SK-N-SH (cell line): Measurements from ENCODE around the gene MCC. TPM values are rescaled to one million over a fixed set of nuclear protein-coding genes. Genes with fewer than 3 reads are reported as not detected.

Source experiments
- CTCF ChIA-PET: fragments of 300-600, 350-600 bp; formaldehyde crosslinking; extraction: SDS; loops from one replicate; lab custom pipeline; 2021; lab: Yijun Ruan, JAX
- POLR2A ChIA-PET: fragments of 350-600 bp; sonication (Branson Sonifier 250); formaldehyde crosslinking; extraction: SDS; loops from one replicate; lab custom pipeline; 2020; ENCODE audit warnings: antibody characterized with exemption, inconsistent platforms; lab: Yijun Ruan, JAX
- DNase-seq: peaks from one replicate; pipeline ENCODE4 v3.0.0; 2012
- H2AFZ ChIP-seq: fragments of 200-600 bp; sonication (generic); 2 replicates; pipeline ENCODE4 v1.8.1; 2016; ENCODE audit warnings: antibody characterized with exemption, mild to moderate bottlenecking, low read depth
- H3F3A ChIP-seq: fragments of 200-600 bp; sonication (generic); replicated peaks from 2 replicates; pipeline ENCODE3; 2016; ENCODE audit warnings: antibody characterized with exemption, mild to moderate bottlenecking; ENCODE audit not compliant: insufficient read depth
- H3K27ac ChIP-seq, 2 experiments: fragments of 200-500 bp in 1 of 2; fragments of 200-600 bp in 1 of 2; sonication (Bioruptor generic) in 1 of 2; sonication (generic), shearing (Covaris generic) in 1 of 2; 2 replicates each; pipeline versions ENCODE4 v1.5.1 to v1.6.1; 2014 to 2016; ENCODE audit warnings: low read depth in 2 of 2, inconsistent platforms in 1 of 2, low read length in 1 of 2, mild to moderate bottlenecking in 1 of 2, mixed read lengths in 1 of 2
- H3K27me3 ChIP-seq: fragments of 200-600 bp; sonication (generic), shearing (Covaris generic); 2 replicates; pipeline ENCODE4 v1.6.1; 2016; ENCODE audit warnings: mixed run types; ENCODE audit not compliant: insufficient read depth
- H3K36me3 ChIP-seq, 2 experiments: fragments of 200-500 bp in 1 of 2; fragments of 200-600 bp in 1 of 2; sonication (Bioruptor generic) in 1 of 2; sonication (generic) in 1 of 2; replicated peaks in 1 of 2; 2 replicates each; pipeline versions ENCODE3 to v1.5.1; 2014 to 2016; ENCODE audit warnings: low read length in 1 of 2, mild to moderate bottlenecking in 1 of 2; ENCODE audit not compliant: insufficient read depth in 2 of 2, control insufficient read depth in 1 of 2
- H3K4me1 ChIP-seq, 2 experiments: fragments of 200-500 bp in 1 of 2; fragments of 200-600 bp in 1 of 2; sonication (Bioruptor generic) in 1 of 2; sonication (generic), shearing (Covaris generic) in 1 of 2; 2 replicates each; pipeline versions ENCODE4 v1.5.1 to v1.6.1; 2014 to 2016; ENCODE audit warnings: low read depth in 1 of 2, low read length in 1 of 2, mixed run types in 1 of 2; ENCODE audit not compliant: insufficient read depth in 2 of 2, control insufficient read depth in 1 of 2
- H3K4me2 ChIP-seq: fragments of 200-600 bp; sonication (generic), shearing (Covaris generic); 2 replicates; pipeline ENCODE4 v1.6.1; 2017; ENCODE audit warnings: mixed run types
- H3K4me3 ChIP-seq, 2 experiments: fragments of 200-500 bp in 1 of 2; fragments of 200-600 bp in 1 of 2; sonication (Bioruptor generic) in 1 of 2; sonication (generic), shearing (Covaris generic) in 1 of 2; 2 replicates each; pipeline versions ENCODE4 v1.5.1 to v1.8.1; 2014 to 2016; ENCODE audit warnings: low read depth in 2 of 2, inconsistent platforms in 1 of 2, low read length in 1 of 2, mild to moderate bottlenecking in 1 of 2, mixed read lengths in 1 of 2, moderate library complexity in 1 of 2
- H3K79me2 ChIP-seq: fragments of 200-600 bp; sonication (generic); 2 replicates; pipeline ENCODE4 v1.8.1; 2017; ENCODE audit warnings: mild to moderate bottlenecking; ENCODE audit not compliant: insufficient read depth
- H3K9ac ChIP-seq: fragments of 200-600 bp; sonication (generic); 2 replicates; pipeline ENCODE4 v1.6.1; 2017; ENCODE audit warnings: mixed run types
- H3K9me2 ChIP-seq: fragments of 200-600 bp; sonication (generic); 2 replicates; pipeline ENCODE4 v1.6.1; 2017; ENCODE audit warnings: mixed run types
- H3K9me3 ChIP-seq: fragments of 200-600 bp; sonication (generic); 2 replicates; pipeline ENCODE4 v1.6.1; 2017; ENCODE audit warnings: mixed run types, mild to moderate bottlenecking, moderate library complexity
- H4K20me1 ChIP-seq: fragments of 200-600 bp; sonication (generic); 2 replicates; pipeline ENCODE4 v1.6.1; 2017; ENCODE audit warnings: mild to moderate bottlenecking, mixed run types; ENCODE audit not compliant: insufficient read depth
- CHD2 ChIP-seq: fragments of 150-350 bp; IDR thresholded peaks from 2 replicates; pipeline ENCODE4 v1.6.1; 2018; ENCODE audit warnings: low read length; ENCODE audit not compliant: partially characterized antibody
- EP300 ChIP-seq, 2 experiments: IDR thresholded peaks; 2 replicates each; pipeline versions ENCODE4 v1.4.0 to v1.6.1; 2012; ENCODE audit warnings: borderline replicate concordance in 1 of 2, low read depth in 1 of 2, low read length in 1 of 2
- EZH2phosphoT487 ChIP-seq: fragments of 200-600 bp; sonication (generic); IDR thresholded peaks from 2 replicates; pipeline ENCODE4 v1.6.1; 2017; ENCODE audit warnings: low read depth, mixed run types, mild to moderate bottlenecking, antibody characterized with exemption, moderate library complexity, borderline replicate concordance
- FOXM1 ChIP-seq: IDR thresholded peaks from 2 replicates; pipeline ENCODE4 v1.4.0; 2012; ENCODE audit warnings: low read depth, mild to moderate bottlenecking
- NFIC ChIP-seq: IDR thresholded peaks from 2 replicates; pipeline ENCODE4 v1.4.0; 2012; ENCODE audit warnings: borderline replicate concordance
- REST ChIP-seq: IDR thresholded peaks from 2 replicates; pipeline ENCODE4 v1.6.1; 2012; ENCODE audit warnings: mild to moderate bottlenecking, low read depth, low read length, moderate library complexity
- RFX5 ChIP-seq: IDR thresholded peaks from 2 replicates; pipeline ENCODE4 v1.6.1; 2012; ENCODE audit warnings: mild to moderate bottlenecking, improper control_type of control experiment, low read length
- TAF1 ChIP-seq: IDR thresholded peaks from 2 replicates; pipeline ENCODE4 v1.6.1; 2012; ENCODE audit warnings: low read depth, mild to moderate bottlenecking, low read length, moderate library complexity, borderline replicate concordance
- TCF12 ChIP-seq: IDR thresholded peaks from 2 replicates; pipeline ENCODE4 v1.4.0; 2012
- TEAD4 ChIP-seq: IDR thresholded peaks from 2 replicates; pipeline ENCODE4 v1.4.0; 2012; ENCODE audit warnings: mild to moderate bottlenecking, borderline replicate concordance; ENCODE audit not compliant: insufficient read depth
- USF1 ChIP-seq: IDR thresholded peaks from 2 replicates; pipeline ENCODE4 v1.4.0; 2012; ENCODE audit warnings: low read depth, borderline replicate concordance
- WGBS: methylation state at CpG from one replicate; pipeline ENCODE4 v1.1.6; 2017; ENCODE audit warnings: low lambda C conversion rate; 5-methylcytosine and 5-hydroxymethylcytosine counted together
- polyA plus RNA-seq, 3 experiments: library from polyadenylated mRNA; depleted of rRNA; stranded (reverse); fragments of >200 nt; gene quantifications; 2 replicates each; pipeline ENCODE4 v1.2.3, GENCODE V29; 2012

MCC gene
- polyA plus RNA-seq, 1 of the 3 experiments (the other 2 are of a cell fraction): 3.6 TPM

GRCh38 chr5:113047733-113048652 lies 440.3 kb downstream of the MCC start:
- no peaks in the 10 kb centered on the region for H3K9me2 ChIP-seq

More at GRCh38 chr5:113047733-113048652, 440.3 kb downstream of the MCC start:
- no peaks in the 10 kb centered on the region for H3K27me3 ChIP-seq
- H4K20me1 ChIP-seq: no peaks in the 10 kb centered on the region
- H3K36me3 ChIP-seq: no peaks in the 10 kb centered on the region
- H3K27ac ChIP-seq: no peak overlapping the region
- no peak for DNase-seq
- WGBS: 91% methylated on average over 11 of the region's 11 CpGs
- no peak overlapping the region for H2AFZ ChIP-seq
- peaks cover 12 to 13% of the 10 kb centered on the region in 2 experiments; a peak in 3 of 4 replicates for H3K4me1 ChIP-seq
- no peaks in the 10 kb centered on the region for H3K9me3 ChIP-seq
- no peak overlapping the region for H3K4me2 ChIP-seq
- no peaks in the 10 kb centered on the region for H3K79me2 ChIP-seq
- ChIA-PET POLR2A (no interaction called here), CTCF (interaction anchor here (1.2 kb wide), 1 partner anchor 289 kb away, joined by 3 read pairs; no protein-coding TSS in a partner anchor)
- no peak overlapping the region for H3K9ac ChIP-seq
- H3K4me3 ChIP-seq: no peak overlapping the region
- peaks cover 6% of the 10 kb centered on the region for H3F3A ChIP-seq
- TF ChIP-seq CHD2 (no peak), TEAD4 (no peak), REST (no peak), USF1 (no peak), TAF1 (no peak), FOXM1 (no peak), TCF12 (no peak), EP300 (IDR thresholded peaks at IDR 0.05; ENCODE audit: borderline replicate concordance in 1 of 2, low read depth in 1 of 2, low read length in 1 of 2) (no peak), RFX5 (no peak), NFIC (no peak), EZH2phosphoT487 (no peak)
